ENCODE measurements around the gene LMF1. TPM values are rescaled to one million over a fixed set of nuclear protein-coding genes. Genes with fewer than 3 reads are reported as not detected.

The LMF1 gene
- polyA plus RNA-seq, 1 donor from 2014 or later, result 16.2 TPM

DNA sequence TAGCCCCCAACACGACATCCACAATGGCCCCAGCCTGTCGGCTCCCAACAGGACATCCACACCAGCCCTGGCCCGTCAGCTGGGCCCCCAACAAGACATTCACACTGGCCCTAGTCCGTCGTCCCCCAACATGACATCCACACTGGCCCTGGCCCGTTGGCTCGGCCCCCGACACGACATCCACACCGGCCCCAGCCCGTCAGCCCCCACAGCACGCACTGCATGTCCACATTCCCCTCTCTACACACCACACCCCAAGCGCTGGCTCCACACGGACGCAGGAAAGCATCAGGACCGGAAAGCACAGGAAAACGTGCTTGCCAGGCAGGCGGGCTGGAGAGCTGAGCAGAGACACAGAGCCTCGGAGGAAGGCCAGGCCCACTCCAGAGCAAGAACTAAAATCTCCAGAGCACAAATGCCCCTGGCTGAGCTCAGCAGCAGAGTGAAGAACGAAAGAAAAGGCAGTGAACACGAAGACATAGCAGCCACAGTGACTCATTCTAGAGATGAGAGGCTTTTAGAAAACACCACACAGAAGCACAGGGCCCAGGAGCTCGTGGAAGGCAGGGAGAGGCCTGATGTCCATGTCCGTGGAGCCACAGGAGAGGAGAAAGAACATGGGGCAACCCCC, 50.6 kb downstream of the LMF1 start:
- H3K36me3 ChIP-seq (ENCODE audit: insufficient read depth, low read length), result no peaks in the 10 kb centered on the region
- TF ChIP-seq, protein P1, sequence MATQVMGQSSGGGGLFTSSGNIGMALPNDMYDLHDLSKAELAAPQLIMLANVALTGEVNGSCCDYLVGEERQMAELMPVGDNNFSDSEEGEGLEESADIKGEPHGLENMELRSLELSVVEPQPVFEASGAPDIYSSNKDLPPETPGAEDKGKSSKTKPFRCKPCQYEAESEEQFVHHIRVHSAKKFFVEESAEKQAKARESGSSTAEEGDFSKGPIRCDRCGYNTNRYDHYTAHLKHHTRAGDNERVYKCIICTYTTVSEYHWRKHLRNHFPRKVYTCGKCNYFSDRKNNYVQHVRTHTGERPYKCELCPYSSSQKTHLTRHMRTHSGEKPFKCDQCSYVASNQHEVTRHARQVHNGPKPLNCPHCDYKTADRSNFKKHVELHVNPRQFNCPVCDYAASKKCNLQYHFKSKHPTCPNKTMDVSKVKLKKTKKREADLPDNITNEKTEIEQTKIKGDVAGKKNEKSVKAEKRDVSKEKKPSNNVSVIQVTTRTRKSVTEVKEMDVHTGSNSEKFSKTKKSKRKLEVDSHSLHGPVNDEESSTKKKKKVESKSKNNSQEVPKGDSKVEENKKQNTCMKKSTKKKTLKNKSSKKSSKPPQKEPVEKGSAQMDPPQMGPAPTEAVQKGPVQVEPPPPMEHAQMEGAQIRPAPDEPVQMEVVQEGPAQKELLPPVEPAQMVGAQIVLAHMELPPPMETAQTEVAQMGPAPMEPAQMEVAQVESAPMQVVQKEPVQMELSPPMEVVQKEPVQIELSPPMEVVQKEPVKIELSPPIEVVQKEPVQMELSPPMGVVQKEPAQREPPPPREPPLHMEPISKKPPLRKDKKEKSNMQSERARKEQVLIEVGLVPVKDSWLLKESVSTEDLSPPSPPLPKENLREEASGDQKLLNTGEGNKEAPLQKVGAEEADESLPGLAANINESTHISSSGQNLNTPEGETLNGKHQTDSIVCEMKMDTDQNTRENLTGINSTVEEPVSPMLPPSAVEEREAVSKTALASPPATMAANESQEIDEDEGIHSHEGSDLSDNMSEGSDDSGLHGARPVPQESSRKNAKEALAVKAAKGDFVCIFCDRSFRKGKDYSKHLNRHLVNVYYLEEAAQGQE (IDR thresholded peaks at IDR 0.05; ENCODE audit: borderline replicate concordance), result no peak
- no peak for TF ChIP-seq SMC3 (conservative IDR thresholded peaks at IDR 0.05; ENCODE audit: poor library complexity)
- no peak for TF ChIP-seq TAF1 (IDR thresholded peaks at IDR 0.05; ENCODE audit: low read depth)
- no peak for TF ChIP-seq POLR2AphosphoS5 (IDR thresholded peaks at IDR 0.05)
- TF ChIP-seq MXI1 (conservative IDR thresholded peaks at IDR 0.05; ENCODE audit: poor library complexity, severe bottlenecking), result no peak
- no peak for TF ChIP-seq RAD21 (conservative IDR thresholded peaks at IDR 0.05)
- TF ChIP-seq EZH2 (IDR thresholded peaks at IDR 0.05; ENCODE audit: borderline replicate concordance, insufficient read depth, low read length, poor library complexity, severe bottlenecking), result no peak
- TF ChIP-seq, protein P2, sequence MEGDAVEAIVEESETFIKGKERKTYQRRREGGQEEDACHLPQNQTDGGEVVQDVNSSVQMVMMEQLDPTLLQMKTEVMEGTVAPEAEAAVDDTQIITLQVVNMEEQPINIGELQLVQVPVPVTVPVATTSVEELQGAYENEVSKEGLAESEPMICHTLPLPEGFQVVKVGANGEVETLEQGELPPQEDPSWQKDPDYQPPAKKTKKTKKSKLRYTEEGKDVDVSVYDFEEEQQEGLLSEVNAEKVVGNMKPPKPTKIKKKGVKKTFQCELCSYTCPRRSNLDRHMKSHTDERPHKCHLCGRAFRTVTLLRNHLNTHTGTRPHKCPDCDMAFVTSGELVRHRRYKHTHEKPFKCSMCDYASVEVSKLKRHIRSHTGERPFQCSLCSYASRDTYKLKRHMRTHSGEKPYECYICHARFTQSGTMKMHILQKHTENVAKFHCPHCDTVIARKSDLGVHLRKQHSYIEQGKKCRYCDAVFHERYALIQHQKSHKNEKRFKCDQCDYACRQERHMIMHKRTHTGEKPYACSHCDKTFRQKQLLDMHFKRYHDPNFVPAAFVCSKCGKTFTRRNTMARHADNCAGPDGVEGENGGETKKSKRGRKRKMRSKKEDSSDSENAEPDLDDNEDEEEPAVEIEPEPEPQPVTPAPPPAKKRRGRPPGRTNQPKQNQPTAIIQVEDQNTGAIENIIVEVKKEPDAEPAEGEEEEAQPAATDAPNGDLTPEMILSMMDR (IDR thresholded peaks at IDR 0.05; ENCODE audit: poor library complexity, severe bottlenecking), result no peak
- no peak for TF ChIP-seq EP300 (conservative IDR thresholded peaks at IDR 0.05; ENCODE audit: poor library complexity, severe bottlenecking)
- H3K4me2 ChIP-seq (ENCODE audit: low read length), result no peak overlapping the region
- no peaks in the 10 kb centered on the region for H4K20me1 ChIP-seq (ENCODE audit: insufficient read depth)
- H3F3A ChIP-seq (ENCODE audit: insufficient read depth, low read length, poor library complexity, severe bottlenecking), result no peaks in the 10 kb centered on the region
- H3K27ac ChIP-seq (ENCODE audit: low read length), result no peak overlapping the region
- no peak overlapping the region for H3K4me3 ChIP-seq (ENCODE audit: low read length)
- H3K9ac ChIP-seq (ENCODE audit: low read length), result peak overlapping the region; percentile 2
- no peak overlapping the region for H2AFZ ChIP-seq (ENCODE audit: low read depth, low read length)
- no peaks in the 10 kb centered on the region for H3K79me2 ChIP-seq (replicated peaks; ENCODE audit: insufficient read depth, low read length)
- H3K27me3 ChIP-seq (ENCODE audit: insufficient read depth, low read depth, low read length), result no peaks in the 10 kb centered on the region
- no peaks in the 10 kb centered on the region for H3K9me2 ChIP-seq (ENCODE audit: insufficient read depth, low read length)
- no peaks in the 10 kb centered on the region for H3K9me3 ChIP-seq (ENCODE audit: low read length)

DNA sequence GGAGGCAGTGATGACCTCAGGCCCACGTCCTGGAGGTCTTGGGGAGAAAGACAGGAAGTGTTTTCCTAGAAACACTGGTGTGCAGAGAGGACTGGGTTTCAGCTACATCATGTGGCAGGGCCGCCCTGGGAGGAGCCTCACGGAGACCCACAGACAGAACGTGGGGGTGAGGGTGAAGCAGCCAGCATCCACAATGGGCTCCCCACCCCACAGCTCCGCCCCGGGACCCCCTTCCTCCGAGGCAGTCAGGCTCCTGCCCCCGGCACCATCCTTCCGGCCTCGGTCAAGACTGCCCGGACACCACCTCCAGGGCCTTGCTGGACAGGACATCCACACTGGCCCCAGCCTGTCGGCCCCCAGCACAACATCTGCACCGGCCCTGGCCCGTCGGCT, 51.1 kb downstream of the LMF1 start:
- no peak overlapping the region for H3K27ac ChIP-seq (ENCODE audit: low read length)
- no peaks in the 10 kb centered on the region for H3F3A ChIP-seq (ENCODE audit: insufficient read depth, low read length, poor library complexity, severe bottlenecking)
- peak overlapping the region; percentile 2 for H3K9ac ChIP-seq (ENCODE audit: low read length)
- no peaks in the 10 kb centered on the region for H3K27me3 ChIP-seq (ENCODE audit: insufficient read depth, low read depth, low read length)
- H3K9me2 ChIP-seq (ENCODE audit: insufficient read depth, low read length), result no peaks in the 10 kb centered on the region
- TF ChIP-seq MXI1 (conservative IDR thresholded peaks at IDR 0.05; ENCODE audit: poor library complexity, severe bottlenecking) (no peak), POLR2AphosphoS5 (IDR thresholded peaks at IDR 0.05) (no peak), EZH2 (IDR thresholded peaks at IDR 0.05; ENCODE audit: borderline replicate concordance, insufficient read depth, low read length, poor library complexity, severe bottlenecking) (no peak), EP300 (conservative IDR thresholded peaks at IDR 0.05; ENCODE audit: poor library complexity, severe bottlenecking) (no peak), RAD21 (conservative IDR thresholded peaks at IDR 0.05) (no peak), TAF1 (IDR thresholded peaks at IDR 0.05; ENCODE audit: low read depth) (no peak), SMC3 (conservative IDR thresholded peaks at IDR 0.05; ENCODE audit: poor library complexity) (no peak)
- TF ChIP-seq, protein P2 (IDR thresholded peaks at IDR 0.05; ENCODE audit: poor library complexity, severe bottlenecking), result no peak
- TF ChIP-seq, protein P1 (IDR thresholded peaks at IDR 0.05; ENCODE audit: borderline replicate concordance), result no peak
- H4K20me1 ChIP-seq (ENCODE audit: insufficient read depth), result no peaks in the 10 kb centered on the region
- no peaks in the 10 kb centered on the region for H3K36me3 ChIP-seq (ENCODE audit: insufficient read depth, low read length)
- no peak overlapping the region for H2AFZ ChIP-seq (ENCODE audit: low read depth, low read length)
- H3K4me3 ChIP-seq (ENCODE audit: low read length), result no peak overlapping the region
- no peak overlapping the region for H3K4me2 ChIP-seq (ENCODE audit: low read length)
- no peaks in the 10 kb centered on the region for H3K9me3 ChIP-seq (ENCODE audit: low read length)
- H3K79me2 ChIP-seq (replicated peaks; ENCODE audit: insufficient read depth, low read length), result no peaks in the 10 kb centered on the region

Measured in neural cell (in vitro differentiated cells).